GM12875 (cell line): ENCODE measurements around the gene NR1H4.

Experiments used
- H3K4me3 ChIP-seq: one replicate; pipeline ENCODE4 v1.5.1; 2011; ENCODE audit warnings: low read depth, low read length, control low read depth
- TF ChIP-seq, protein P1 (sequence below): IDR thresholded peaks from 2 replicates; pipeline ENCODE4 v1.5.1; 2011; ENCODE audit warnings: low read depth, mild to moderate bottlenecking, control low read depth, inconsistent platforms, low read length, moderate library complexity, borderline replicate concordance; ENCODE audit not compliant: insufficient read depth

Gene NR1H4

DNA sequence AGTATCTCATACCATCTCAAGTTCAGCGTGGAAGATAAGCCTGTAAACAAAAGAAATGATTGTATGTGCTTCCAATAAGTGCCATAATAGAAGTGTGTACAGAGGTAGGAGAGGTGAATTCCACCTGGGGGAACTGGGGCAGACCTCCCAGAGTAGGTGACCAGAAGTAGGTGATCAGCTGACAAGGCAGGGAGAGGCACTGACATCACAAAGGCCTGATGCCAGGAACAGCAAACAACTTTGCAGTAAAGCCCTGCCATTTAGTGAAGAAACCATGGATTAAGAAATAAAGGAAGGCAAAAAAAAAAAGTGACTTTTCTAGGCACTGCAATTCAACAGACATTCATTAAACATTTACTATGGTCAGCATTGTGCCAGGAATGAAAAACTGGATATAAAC, 31.1 kb downstream of the NR1H4 start:
- H3K4me3 ChIP-seq = no peak overlapping the region
- TF ChIP-seq, protein P1, sequence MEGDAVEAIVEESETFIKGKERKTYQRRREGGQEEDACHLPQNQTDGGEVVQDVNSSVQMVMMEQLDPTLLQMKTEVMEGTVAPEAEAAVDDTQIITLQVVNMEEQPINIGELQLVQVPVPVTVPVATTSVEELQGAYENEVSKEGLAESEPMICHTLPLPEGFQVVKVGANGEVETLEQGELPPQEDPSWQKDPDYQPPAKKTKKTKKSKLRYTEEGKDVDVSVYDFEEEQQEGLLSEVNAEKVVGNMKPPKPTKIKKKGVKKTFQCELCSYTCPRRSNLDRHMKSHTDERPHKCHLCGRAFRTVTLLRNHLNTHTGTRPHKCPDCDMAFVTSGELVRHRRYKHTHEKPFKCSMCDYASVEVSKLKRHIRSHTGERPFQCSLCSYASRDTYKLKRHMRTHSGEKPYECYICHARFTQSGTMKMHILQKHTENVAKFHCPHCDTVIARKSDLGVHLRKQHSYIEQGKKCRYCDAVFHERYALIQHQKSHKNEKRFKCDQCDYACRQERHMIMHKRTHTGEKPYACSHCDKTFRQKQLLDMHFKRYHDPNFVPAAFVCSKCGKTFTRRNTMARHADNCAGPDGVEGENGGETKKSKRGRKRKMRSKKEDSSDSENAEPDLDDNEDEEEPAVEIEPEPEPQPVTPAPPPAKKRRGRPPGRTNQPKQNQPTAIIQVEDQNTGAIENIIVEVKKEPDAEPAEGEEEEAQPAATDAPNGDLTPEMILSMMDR = no peak

DNA sequence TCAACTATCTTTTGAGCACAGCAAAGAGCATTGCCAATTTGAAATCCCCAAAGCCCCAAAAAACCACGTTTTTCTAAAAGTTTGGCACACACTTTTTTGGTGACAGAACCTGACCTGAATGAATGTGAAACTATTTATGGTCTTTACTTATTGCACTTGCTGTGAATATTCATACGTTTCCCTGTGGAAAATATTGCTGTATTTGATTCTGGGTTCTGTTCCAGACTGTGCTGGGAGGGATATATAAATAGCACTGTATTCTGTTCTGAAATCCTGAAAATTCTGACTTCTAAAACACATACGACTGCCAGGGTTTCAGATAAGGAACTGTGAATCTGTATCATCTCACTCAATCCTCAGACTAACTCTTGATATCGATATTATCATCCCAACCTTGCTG, 35.1 kb downstream of the NR1H4 start:
- TF ChIP-seq, protein P1 = no peak
- no peak overlapping the region for H3K4me3 ChIP-seq

DNA sequence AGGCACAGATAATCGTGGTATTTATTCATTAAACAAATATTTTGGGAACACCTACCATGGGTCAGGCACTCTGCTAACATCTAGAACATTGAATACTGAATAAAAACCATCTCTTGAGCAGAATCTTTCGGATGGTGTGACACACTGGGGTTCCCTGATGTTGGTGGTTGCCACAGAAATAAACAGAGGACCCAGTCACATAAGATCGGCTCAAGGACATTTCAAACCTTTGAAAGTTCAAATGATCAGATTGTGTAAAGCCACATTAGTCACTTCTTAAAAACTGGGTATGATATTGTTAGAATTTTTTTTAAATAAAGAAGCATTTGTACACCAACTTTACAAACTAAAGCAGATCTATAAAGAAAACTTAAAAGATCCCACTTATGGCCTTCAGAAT, 39.0 kb downstream of the NR1H4 start:
- no peak overlapping the region for H3K4me3 ChIP-seq
- TF ChIP-seq, protein P1 = no peak

DNA sequence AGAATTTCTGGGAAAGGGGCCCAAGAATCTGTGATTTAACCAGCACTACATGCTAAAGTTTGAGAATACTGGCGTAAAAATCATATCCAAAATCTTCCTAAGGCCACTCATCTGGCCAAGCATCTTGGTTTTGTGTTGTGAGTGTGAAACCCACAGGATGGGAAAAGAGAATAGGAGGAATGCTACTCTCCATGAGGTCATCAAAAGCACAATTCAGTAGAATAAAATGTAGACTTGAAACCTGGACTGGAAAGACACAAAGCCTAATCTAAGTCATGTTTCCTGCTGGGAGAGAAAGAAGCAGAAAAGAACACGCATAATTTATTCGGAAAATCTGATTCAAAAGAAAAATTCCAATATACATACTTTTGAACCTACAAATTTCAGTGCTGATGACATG, 42.3 kb downstream of the NR1H4 start:
- TF ChIP-seq, protein P1 = no peak
- no peak overlapping the region for H3K4me3 ChIP-seq

DNA sequence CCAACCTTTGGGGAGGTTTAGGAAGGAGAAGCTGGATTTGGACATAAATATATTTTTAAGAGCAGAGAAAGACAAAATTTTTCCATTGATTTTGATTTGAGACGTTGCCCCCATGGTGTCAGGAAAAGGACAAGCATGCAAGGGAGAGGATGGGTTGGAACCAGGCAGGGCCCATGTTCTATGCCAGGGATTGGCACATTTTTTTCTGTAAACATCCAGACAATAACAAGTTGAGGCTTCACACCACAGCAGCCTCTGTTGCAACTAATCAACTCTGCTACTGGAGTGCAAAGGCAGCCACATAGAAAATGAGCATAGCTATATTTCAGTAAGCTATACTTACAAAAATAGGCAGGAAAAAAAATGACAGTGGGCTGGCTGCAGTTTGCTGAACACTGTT, 44.7 kb downstream of the NR1H4 start:
- H3K4me3 ChIP-seq = no peak overlapping the region
- TF ChIP-seq, protein P1 = no peak

DNA sequence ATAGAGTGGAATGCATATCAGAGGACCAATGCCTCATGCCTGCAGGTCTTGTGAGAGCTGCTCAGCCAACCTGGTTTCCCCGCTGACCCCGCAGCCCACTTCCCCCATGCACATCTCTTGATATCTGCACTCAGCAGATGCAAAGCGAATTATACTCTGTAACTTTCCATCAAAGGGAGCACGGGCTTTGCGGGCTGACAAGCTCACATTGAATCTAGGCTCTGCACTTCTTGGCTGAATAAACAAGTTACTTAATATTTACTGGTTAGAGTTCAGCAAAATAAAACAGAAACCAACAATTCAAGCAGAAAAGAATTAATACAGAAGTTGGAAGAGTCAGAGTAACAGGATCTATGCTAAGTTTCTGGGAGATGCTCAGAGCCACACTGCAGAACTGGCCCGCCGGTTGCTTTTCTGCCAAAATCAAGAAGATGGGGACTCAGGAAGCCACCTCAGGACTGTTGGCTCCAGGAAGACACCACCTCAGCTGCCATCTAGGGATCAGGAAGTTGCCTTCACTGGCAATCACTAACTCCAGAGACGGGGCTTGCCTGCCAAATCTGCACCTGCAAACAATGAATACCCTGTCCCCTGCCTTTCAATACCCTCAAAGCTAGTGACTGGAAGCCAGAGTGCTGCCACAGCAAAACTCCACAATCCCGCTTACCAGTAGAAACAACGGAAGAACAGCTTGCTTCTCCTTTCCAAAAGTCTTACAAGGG, 46.5 kb downstream of the NR1H4 start:
- H3K4me3 ChIP-seq = no peak overlapping the region
- TF ChIP-seq, protein P1 = no peak

DNA sequence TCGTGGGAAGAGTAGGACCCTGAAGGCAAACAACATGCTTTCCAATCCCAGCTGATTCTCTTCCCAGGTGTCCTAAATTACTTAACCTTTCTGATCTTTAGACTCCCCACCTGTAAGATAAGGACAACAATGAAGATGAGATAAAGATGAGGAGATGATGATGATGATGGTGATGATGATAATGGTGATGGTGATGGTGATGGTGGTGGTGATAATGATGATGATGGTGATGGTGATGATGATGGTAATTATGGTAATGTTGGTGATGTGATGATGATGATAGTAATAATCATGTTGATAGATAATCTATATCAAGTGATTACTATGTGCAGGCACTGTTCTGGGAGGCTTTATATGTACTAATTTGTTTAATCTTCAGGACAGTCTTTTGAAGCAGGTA, 48.3 kb downstream of the NR1H4 start:
- TF ChIP-seq, protein P1 = no peak
- H3K4me3 ChIP-seq = no peak overlapping the region
